Astrocyte (in vitro differentiated cells and primary cell): Measurements from ENCODE around the gene HCN3. TPM values are rescaled to one million over a fixed set of nuclear protein-coding genes. Genes with fewer than 3 reads are reported as not detected.

ENCODE experiments used
- DNase-seq: peaks from one replicate; pipeline ENCODE4 v3.0.0-alpha.2; 2010; ENCODE audit warnings: low read depth
- FAIRE-seq: peaks from 2 replicates; lab custom pipeline; 2011; peaks lifted over from hg19 to GRCh38; lab: Jason Lieb, UNC
- H2AFZ ChIP-seq: 2 replicates; pipeline ENCODE4 v1.6.0; 2012; ENCODE audit warnings: low read depth, low read length, inconsistent platforms
- H3K27ac ChIP-seq: 2 replicates; pipeline ENCODE4 v1.5.1; 2011; ENCODE audit warnings: low read depth, low read length, inconsistent platforms
- H3K27me3 ChIP-seq: 2 replicates; pipeline ENCODE4 v1.6.0; 2011; ENCODE audit warnings: low read length, inconsistent platforms; ENCODE audit not compliant: insufficient read depth
- H3K36me3 ChIP-seq: 2 replicates; pipeline ENCODE4 v1.5.1; 2011; ENCODE audit warnings: low read length, inconsistent platforms; ENCODE audit not compliant: insufficient read depth
- H3K4me1 ChIP-seq: 2 replicates; pipeline ENCODE4 v1.5.1; 2011; ENCODE audit warnings: low read length, inconsistent platforms; ENCODE audit not compliant: insufficient read depth
- H3K4me2 ChIP-seq: 2 replicates; pipeline ENCODE4 v1.6.0; 2012; ENCODE audit warnings: low read length, inconsistent platforms
- H3K4me3 ChIP-seq: 2 replicates; pipeline ENCODE4 v1.5.1; 2011; ENCODE audit warnings: low read depth, mild to moderate bottlenecking, low read length, inconsistent platforms; ENCODE audit not compliant: insufficient read depth
- H3K79me2 ChIP-seq: 2 replicates; pipeline ENCODE4 v1.6.0; 2012; ENCODE audit warnings: mild to moderate bottlenecking, low read length, inconsistent platforms; ENCODE audit not compliant: insufficient read depth
- H3K9ac ChIP-seq: 2 replicates; pipeline ENCODE4 v1.6.0; 2012; ENCODE audit warnings: mild to moderate bottlenecking, low read length, inconsistent platforms
- H3K9me3 ChIP-seq: 2 replicates; pipeline ENCODE4 v1.5.1; 2012; ENCODE audit warnings: low read depth, mild to moderate bottlenecking, low read length, inconsistent platforms; ENCODE audit not compliant: insufficient read depth
- H4K20me1 ChIP-seq: 2 replicates; pipeline ENCODE4 v1.6.0; 2012; ENCODE audit warnings: low read length, inconsistent platforms; ENCODE audit not compliant: insufficient read depth
- H3K27ac Mint-ChIP-seq: one replicate; pipeline ENCODE4 v1.8.0; 2021; ENCODE audit warnings: mild to moderate bottlenecking, mixed read lengths; ENCODE audit not compliant: unreplicated experiment
- H3K27me3 Mint-ChIP-seq: one replicate; pipeline ENCODE4 v1.8.0; 2021; ENCODE audit warnings: low read depth, mixed read lengths; ENCODE audit not compliant: unreplicated experiment
- H3K36me3 Mint-ChIP-seq: one replicate; pipeline ENCODE4 v1.8.0; 2021; ENCODE audit warnings: low read depth, mixed read lengths; ENCODE audit not compliant: unreplicated experiment
- H3K4me1 Mint-ChIP-seq: one replicate; pipeline ENCODE4 v1.8.0; 2021; ENCODE audit warnings: low read depth, mixed read lengths; ENCODE audit not compliant: unreplicated experiment
- H3K4me3 Mint-ChIP-seq: one replicate; pipeline ENCODE4 v1.8.0; 2021; ENCODE audit warnings: mild to moderate bottlenecking, moderate library complexity, mixed read lengths; ENCODE audit not compliant: unreplicated experiment
- H3K9me3 Mint-ChIP-seq: one replicate; pipeline ENCODE4 v1.8.0; 2021; ENCODE audit warnings: mild to moderate bottlenecking, mixed read lengths; ENCODE audit not compliant: unreplicated experiment
- EZH2 ChIP-seq: IDR thresholded peaks from 2 replicates; pipeline ENCODE4 v1.6.1; 2012; ENCODE audit warnings: mild to moderate bottlenecking, low read length, inconsistent platforms; ENCODE audit not compliant: insufficient read depth
- total RNA-seq: library from RNA; stranded (reverse); gene quantifications from 2 replicates; pipeline ENCODE4 v1.2.1, GENCODE V29; 2021
- TF ChIP-seq, protein P1 (sequence below): IDR thresholded peaks from 2 replicates; pipeline ENCODE4 v1.5.1; 2011; ENCODE audit warnings: low read depth, mild to moderate bottlenecking, inconsistent platforms, low read length, moderate library complexity; ENCODE audit not compliant: insufficient read depth

HCN3 gene
- total RNA-seq, 1 donor from 2014 or later, result 3.6 TPM

DNA sequence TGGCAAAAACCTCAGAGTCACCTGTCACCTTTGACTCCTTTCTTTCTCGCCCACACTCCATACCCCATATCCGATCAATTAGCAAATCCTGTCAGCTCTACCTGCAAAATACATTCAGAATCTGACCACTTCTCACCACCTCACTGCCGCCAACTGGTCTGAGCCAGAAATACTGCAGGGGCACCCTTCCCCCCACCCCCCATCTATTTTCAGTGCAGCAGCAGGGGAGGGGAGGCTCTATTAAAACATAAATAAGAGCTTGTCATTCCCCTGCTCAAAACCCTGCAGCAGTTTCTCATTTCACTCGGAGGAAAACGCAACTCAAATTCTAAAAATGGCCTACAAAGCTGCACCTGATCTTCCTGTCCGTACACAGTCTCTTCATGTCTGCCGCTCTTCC, 20.1 kb downstream of the HCN3 start:
- no peak overlapping the region for H3K27ac ChIP-seq
- H3K27me3 Mint-ChIP-seq, result peaks cover 55% of the 10 kb centered on the region
- peaks cover 37% of the 10 kb centered on the region for H3K27me3 ChIP-seq
- FAIRE-seq (no peak), DNase-seq (no peak)
- peaks cover 3% of the 10 kb centered on the region for H3K9me3 Mint-ChIP-seq
- H3K36me3 Mint-ChIP-seq, result peaks cover 7% of the 10 kb centered on the region
- peaks cover 3% of the 10 kb centered on the region for H3K9me3 ChIP-seq
- no peak overlapping the region for H3K4me2 ChIP-seq
- H3K4me3 ChIP-seq, result no peak overlapping the region
- no peaks in the 10 kb centered on the region for H3K4me1 Mint-ChIP-seq
- no peak overlapping the region for H3K9ac ChIP-seq
- no peak overlapping the region for H2AFZ ChIP-seq
- H3K4me1 ChIP-seq, result no peaks in the 10 kb centered on the region
- H3K4me3 Mint-ChIP-seq, result peak overlapping the region; percentile 17
- no peak overlapping the region for H3K27ac Mint-ChIP-seq
- no peaks in the 10 kb centered on the region for H3K79me2 ChIP-seq
- no peaks in the 10 kb centered on the region for H3K36me3 ChIP-seq
- TF ChIP-seq EZH2, result no peak
- TF ChIP-seq, protein P1, sequence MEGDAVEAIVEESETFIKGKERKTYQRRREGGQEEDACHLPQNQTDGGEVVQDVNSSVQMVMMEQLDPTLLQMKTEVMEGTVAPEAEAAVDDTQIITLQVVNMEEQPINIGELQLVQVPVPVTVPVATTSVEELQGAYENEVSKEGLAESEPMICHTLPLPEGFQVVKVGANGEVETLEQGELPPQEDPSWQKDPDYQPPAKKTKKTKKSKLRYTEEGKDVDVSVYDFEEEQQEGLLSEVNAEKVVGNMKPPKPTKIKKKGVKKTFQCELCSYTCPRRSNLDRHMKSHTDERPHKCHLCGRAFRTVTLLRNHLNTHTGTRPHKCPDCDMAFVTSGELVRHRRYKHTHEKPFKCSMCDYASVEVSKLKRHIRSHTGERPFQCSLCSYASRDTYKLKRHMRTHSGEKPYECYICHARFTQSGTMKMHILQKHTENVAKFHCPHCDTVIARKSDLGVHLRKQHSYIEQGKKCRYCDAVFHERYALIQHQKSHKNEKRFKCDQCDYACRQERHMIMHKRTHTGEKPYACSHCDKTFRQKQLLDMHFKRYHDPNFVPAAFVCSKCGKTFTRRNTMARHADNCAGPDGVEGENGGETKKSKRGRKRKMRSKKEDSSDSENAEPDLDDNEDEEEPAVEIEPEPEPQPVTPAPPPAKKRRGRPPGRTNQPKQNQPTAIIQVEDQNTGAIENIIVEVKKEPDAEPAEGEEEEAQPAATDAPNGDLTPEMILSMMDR, result no peak
- H4K20me1 ChIP-seq, result no peaks in the 10 kb centered on the region

DNA sequence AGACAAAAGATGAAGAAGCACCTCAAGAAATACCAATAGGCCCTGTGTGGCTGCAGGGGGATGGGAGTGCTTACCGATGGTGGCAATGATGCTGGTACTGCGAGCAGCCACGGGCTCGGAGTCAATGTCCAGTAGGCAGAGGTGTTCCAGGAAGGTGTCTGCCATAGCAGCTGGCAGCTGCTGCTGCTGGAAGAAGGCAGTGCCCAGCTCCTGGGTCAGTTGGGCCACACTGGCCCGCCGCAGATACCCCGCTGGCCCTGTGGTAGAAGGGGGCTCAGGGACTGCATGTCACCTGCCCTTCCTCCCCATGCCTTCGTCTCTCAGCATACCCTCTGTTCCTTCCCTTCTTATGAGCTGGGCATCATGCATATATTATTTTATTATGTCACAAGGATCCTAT, 22.8 kb downstream of the HCN3 start:
- Mint-ChIP-seq H3K36me3 (peaks cover 2% of the 10 kb centered on the region), H3K4me3 (no peak overlapping the region), H3K27me3 (peaks cover 33% of the 10 kb centered on the region), H3K4me1 (no peaks in the 10 kb centered on the region), H3K9me3 (peaks cover 5% of the 10 kb centered on the region), H3K27ac (no peak overlapping the region)
- Histone ChIP-seq H3K4me2 (no peak overlapping the region), H4K20me1 (no peaks in the 10 kb centered on the region), H3K27ac (no peak overlapping the region), H3K4me3 (no peak overlapping the region), H3K36me3 (no peaks in the 10 kb centered on the region), H2AFZ (no peak overlapping the region), H3K9me3 (no peaks in the 10 kb centered on the region), H3K27me3 (peaks cover 21% of the 10 kb centered on the region), H3K4me1 (no peaks in the 10 kb centered on the region), H3K79me2 (no peaks in the 10 kb centered on the region), H3K9ac (no peak overlapping the region)
- no peak for DNase-seq
- TF ChIP-seq, protein P1, result no peak
- no peak for TF ChIP-seq EZH2
- no peak for FAIRE-seq

DNA sequence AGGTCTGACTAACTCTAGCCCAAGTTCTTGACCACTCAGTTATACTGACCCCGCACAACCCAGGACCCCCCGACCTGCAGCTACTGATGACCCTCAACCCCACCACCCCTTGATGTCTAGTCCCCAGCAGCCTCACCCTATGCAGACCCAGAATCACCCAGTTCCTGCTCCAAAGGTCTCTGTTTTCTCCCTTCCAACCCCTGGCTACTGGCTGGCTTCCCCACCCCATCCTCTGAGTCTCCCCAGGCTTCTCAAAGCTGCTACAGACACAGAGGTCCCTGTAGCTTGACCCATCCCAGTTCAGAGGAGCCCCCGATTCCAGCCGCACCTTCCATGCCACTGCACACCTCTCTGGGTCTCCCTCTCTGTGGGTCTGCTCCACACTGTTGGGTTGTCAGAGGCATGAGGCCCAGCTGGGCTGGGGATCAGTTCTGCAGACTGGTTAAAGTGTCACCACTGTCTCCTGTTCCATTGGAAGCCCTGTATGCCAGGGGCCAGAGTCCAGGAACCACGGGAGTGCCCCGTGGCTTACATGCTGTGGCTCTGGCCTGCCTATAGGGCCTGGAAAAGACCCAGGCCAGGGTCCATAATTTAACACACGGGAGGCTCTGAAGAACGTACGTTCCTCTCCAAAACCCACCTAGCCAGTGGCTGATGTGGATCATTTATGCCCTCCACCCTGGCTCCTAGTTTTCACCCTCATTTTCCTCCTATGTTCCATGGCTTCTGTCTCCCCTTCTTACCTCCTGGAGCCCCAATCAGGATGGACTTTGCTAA, 23.5 kb downstream of the HCN3 start:
- Histone ChIP-seq H3K9ac (no peak overlapping the region), H3K27ac (no peak overlapping the region), H3K4me2 (no peak overlapping the region), H3K79me2 (no peaks in the 10 kb centered on the region), H3K36me3 (no peaks in the 10 kb centered on the region), H4K20me1 (no peaks in the 10 kb centered on the region), H3K4me1 (no peaks in the 10 kb centered on the region), H3K9me3 (no peaks in the 10 kb centered on the region), H3K4me3 (no peak overlapping the region), H3K27me3 (peaks cover 13% of the 10 kb centered on the region), H2AFZ (no peak overlapping the region)
- Mint-ChIP-seq H3K9me3 (peaks cover 3% of the 10 kb centered on the region), H3K4me3 (no peak overlapping the region), H3K36me3 (no peaks in the 10 kb centered on the region), H3K4me1 (peaks cover under 1% of the 10 kb centered on the region), H3K27me3 (peaks cover 28% of the 10 kb centered on the region), H3K27ac (no peak overlapping the region)
- FAIRE-seq (no peak), DNase-seq (no peak)
- TF ChIP-seq EZH2, result no peak
- TF ChIP-seq, protein P1, result no peak
